CD4-positive, alpha-beta T cell treated with Interferon alpha-2 for 1 hour (primary cell): ENCODE results near the gene STYK1.
"Not testable (repeated sequence)": the region's sequence is repeated elsewhere in the genome, so short reads cannot be mapped to it uniquely, and the experiment has no call there.

Source experiments
- DNase-seq, 2 donors: peaks; one replicate each; pipeline ENCODE4 v3.0.0-alpha.2; 2020 to 2022

STYK1 gene

GRCh38 chr12:10618338-10618987 lies 55.4 kb downstream of the STYK1 start:
- DNase-seq: no peak

DNA sequence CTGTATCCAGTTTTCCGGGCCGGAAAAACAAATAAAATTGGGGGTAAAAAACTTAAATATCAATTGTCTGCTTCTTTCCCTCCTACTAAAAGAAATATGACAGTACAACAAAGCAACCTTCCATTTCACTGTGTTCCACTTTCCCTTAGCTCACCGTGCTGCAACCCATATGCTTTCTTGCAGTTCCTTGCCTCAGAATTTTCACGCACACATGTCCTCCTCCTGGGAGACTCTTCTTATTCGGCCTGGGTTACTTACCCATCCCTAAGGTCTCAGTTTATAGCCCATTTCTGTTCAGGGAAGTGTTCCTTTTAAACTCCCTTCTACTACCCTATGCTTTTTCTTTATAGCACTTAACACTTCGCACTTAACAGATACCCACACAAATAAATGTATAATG lies 56.0 kb downstream of the STYK1 start:
- DNase-seq: no peak

DNA sequence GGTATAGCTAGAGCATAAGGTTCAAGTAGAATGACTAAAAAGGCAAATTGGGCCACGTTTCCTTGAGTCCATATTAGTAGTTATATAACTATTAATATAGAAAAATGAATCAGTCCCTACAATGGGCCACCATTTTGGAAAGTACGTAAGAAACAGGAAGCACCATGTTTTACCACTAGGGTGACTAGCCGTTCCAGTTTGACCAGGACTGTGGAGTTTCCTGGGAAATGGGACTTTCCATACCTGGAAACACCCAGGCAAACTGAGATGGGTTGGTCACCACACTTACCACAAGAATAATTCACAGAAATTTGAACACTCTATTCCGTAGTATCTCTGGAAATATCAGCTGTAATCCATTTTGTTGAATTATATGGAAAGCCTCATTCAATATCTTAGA lies 58.3 kb downstream of the STYK1 start:
- DNase-seq: peak in 1 of 2 donors; percentile 20

DNA sequence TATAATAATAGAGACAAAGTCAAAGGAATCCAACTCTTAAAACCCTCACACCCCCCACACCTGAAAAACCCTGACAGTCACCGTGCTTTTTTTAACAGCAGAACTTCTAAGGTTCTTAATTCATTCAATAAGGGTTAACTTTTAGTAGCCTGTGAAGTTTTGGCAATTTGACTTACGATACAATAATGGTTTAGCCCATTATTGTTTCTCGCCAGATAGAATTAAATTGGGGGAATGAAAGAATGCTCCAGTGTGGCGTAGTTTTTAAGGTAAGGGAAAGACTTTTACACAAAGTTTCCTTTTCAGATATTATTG lies 59.8 kb downstream of the STYK1 start:
- DNase-seq: no peak

GRCh38 chr12:10613349-10614055 lies 60.4 kb downstream of the STYK1 start, which contains the start of gene MAGOHB:
MAGOHB (minus strand) TSS chr12:10613609; CDS start chr12:10613532, 77 bp downstream.
- peak; percentile 96 to 98 for DNase-seq

DNA sequence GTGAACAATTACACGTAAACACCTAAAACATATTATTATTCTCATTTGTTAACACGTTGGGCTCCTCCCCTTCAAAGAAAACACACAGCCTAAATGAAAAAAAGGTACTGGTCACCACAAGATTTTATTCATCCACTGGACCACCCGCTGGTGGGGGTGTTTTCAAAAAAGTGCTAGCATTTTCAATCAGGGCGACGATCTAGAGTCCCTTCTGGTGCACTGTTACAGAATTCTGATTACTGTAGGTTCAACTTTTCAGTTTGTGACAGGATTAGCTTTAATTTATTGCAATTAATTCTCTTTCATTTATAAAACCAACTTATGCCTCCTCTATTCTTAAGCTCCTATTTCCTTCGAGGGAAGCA lies 60.9 kb downstream of the STYK1 start:
- DNase-seq: no peak

GRCh38 chr12:10612110-10612509 lies 61.7 kb downstream of the STYK1 start:
- DNase-seq: no peak

GRCh38 chr12:10611258-10611657 lies 62.6 kb downstream of the STYK1 start:
- DNase-seq: not testable (repeated sequence)

- no peak for DNase-seq
Measured at GRCh38 chr12:10610188-10610587, 63.7 kb downstream of the STYK1 start.

DNA sequence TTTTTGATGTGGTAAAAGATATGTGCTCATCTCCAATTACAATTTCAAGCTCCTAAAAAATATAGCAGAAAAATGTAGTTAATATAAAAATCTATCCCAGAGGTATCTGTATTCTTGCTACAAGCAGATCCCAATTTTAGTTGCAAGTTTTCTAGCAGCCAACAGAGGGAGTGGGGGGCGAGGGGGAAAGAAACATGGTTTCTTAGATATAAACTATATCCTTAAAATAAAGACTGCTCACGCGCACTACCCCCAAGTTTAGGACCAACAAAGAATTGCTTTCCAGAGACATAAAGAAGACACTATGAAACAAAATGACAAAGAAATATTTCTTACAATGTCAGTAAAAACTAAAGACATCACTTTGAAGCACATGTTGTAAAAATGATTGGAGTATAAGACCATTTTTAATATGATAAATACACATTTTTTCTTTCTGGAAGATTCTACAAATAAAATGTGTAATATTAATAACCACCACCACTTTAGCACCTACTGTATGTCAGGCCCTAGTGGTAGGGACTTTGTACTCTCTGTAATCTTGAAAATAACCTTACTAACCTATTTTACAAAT lies 65.9 kb downstream of the STYK1 start:
- no peak for DNase-seq

DNA sequence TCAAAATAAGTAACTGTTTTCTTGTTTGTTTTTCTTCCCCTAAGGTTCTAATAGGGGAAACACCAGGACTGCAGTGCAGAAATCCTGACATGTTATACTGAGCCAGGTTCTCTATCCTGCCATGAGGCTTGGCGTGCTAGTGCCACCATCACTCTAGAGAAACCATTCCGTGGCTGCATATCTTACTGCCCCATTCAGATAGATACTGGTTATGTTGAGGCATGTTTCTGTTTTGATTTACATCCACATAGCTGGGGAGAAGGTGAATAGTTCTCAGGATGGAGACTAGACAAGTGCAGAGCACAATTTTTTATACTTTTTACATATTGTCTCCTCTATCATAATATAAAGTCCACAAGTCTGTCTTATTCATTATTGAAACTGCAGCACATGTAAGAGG lies 72.0 kb downstream of the STYK1 start:
- DNase-seq: no peak

GRCh38 chr12:10600988-10601387 lies 72.9 kb downstream of the STYK1 start:
- peak in 1 of 2 donors; percentile 27 for DNase-seq

DNA sequence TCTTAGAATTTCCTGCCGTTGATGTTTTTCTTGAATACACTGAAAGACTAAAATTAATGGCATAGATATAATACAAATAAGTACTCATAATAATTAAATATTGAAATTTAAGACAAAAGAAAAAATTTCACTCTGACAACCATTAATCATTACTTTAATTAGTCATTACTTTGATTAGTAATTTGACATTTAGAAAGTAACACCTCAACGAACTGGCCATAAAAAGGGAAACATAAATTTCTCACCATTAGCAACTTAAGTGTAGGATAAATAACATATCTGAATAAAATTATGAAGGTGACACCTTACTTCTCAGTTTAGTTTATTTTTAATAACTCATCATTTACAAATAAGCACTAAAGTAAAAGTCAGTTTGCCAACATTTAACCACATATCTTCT lies 78.0 kb downstream of the STYK1 start:
- DNase-seq: no peak

GRCh38 chr12:10590966-10591365 lies 82.9 kb downstream of the STYK1 start:
- DNase-seq: no peak

DNA sequence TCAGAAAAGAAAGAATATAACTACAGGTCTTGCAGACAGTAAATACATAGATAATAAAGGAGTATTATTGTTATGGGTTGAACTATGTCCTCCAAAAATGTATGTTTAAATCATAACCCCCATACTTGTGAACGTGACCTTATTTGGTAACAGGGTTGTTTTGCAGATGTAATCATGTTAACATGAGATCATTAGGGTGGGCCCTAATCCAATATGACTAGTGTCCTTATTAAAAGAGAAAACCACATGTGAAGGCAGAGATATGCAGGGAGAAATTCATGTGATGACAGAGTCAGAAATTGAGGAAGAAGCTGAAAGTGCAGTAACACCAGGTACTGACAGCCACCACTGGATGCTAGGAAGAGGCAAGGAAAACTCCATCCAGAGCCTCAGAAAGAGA lies 89.4 kb downstream of the STYK1 start:
- DNase-seq: no peak

GRCh38 chr12:10582704-10583103 lies 91.1 kb downstream of the STYK1 start:
- no peak for DNase-seq

DNA sequence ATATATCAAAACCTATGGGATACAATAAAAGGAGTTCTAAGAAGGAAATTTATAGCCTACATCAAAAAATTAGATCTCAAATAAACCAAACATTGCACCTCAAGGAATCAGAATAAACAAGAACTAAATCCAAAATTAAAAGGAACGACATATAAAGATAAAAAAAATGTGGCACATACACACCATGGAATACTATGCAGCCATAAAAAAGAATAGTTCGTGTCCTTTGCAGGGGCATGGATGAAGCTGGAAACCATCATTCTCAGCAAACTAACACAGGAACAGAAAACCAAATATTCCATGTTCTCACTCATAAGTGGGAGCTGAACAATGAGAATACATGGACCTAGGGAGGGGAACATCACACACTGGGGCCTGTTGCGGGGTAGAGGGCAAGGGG lies 91.7 kb downstream of the STYK1 start:
- DNase-seq: not testable (repeated sequence)

DNA sequence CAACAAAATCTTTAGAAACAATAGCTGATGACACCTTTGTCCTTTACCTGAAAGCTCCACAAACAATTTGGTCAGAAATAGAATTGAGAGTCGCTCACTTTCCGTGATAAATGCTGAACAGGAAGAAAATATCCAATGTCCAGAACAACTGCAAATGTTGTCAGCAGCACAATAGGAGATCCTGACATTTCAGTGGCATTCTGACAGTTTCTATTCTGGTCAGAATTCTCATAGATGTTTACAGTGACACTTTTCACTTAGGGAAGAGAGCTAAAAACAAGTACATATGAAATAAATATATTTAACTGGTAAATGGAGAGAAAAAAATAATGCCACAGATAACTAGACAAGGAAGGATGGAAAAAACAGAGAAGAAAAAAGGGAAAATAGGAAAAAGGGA lies 99.5 kb downstream of the STYK1 start:
- DNase-seq: no peak

DNA sequence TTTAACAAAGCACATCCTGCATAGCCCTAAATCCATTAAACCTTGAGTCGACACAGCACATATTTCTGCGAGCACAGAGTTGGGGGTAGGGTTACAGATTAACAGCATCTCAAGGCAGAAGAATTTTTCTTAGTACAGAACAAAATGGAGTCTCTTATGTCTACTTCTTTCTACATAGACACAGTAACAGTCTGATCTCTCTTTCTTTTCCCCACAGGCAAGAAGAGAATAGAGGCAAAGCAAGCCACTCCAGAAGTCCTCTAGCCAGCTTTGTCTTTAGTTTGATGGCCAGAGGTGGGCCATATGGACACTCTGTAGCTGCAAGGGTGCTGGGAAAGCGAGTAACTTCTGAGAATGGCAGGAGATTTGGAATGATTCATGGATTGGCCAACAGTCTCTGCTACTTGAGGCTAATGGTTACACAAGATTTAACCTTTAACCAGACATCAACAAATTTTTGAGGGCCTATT lies 101.8 kb downstream of the STYK1 start:
- not testable (repeated sequence) for DNase-seq

DNA sequence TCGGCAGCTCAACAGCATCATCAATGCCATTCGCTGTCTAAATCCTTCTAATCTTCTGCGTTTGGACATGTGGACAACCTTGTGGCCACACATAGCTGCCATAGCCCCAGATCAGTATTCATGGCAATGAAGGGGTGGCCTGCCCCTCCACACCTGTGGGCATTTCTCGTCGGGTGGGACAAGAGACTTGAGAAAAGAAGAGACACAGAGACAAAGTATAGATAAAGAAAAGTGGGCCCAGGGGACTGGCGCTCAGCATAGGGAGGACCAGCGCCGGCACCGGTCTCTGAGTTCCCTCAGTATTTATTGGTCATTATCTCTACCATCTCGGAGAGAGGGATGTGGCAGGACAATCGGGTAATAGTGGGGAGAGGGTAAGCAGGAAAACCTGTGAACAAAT lies 102.7 kb downstream of the STYK1 start:
- DNase-seq: no peak
